Ammon's horn (tissue), 1 donor: ENCODE data around the gene SPESP1.
"Not testable (repeated sequence)": the region's sequence is repeated elsewhere in the genome, so short reads cannot be mapped to it uniquely, and the experiment has no call there.

Experiments used
- DNase-seq: peaks from one replicate; pipeline ENCODE4 v3.0.0-alpha.2; 2016; ENCODE audit warnings: low spot score

SPESP1 gene

DNA sequence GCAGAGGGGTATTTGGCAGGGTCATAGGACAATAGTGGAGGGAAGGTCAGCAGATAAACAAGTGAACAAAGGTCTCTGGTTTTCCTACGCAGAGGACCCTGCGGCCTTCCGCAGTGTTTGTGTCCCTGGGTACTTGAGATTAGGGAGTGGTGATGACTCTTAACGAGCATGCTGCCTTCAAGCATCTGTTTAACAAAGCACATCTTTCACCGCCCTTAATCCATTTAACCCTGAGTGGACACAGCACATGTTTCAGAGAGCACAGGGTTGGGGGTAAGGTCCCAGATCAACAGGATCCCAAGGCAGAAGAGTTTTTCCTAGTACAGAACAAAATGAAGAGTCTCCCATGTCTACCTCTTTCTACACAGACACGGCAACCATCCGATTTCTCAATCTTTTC is 33.4 kb downstream of the SPESP1 start:
- not testable (repeated sequence) for DNase-seq

DNA sequence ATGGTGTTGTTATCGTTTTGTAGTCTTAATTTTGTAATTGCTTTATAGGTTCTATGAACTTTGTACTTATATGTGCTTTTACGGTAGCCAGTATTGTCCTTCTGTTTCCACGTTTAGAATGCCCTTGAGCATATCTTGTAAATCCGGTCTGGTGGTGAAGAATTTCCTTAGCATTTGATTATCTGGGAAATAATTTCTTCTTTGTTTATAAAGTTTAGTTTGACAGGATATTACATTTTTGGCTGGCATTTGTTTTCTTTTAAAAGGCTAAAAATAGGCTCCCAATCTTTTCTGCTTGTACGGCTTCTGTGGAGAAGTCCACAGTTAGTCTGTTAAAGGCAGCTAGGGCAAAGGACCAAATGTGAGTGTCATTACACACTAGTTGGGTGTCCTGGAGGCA is 36.7 kb downstream of the SPESP1 start:
- DNase-seq, result no peak

DNA sequence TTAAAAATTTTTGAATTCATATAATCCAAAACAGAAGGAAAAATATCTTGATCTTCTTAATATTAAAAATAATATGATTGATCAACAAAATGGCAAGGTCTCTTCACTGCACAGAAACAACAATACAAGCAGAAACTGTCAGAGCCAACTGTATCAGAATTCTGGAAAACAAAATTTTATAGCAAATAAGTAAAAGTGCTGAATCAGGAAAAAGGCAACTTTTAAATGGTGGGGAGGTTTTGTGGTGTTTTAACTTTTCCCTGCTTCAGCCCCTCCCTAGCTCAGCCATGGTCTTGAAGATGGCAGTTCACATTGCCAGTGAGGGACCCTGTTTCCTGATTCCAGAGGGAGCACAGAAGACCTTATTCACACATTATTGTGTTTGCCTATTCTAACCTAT is 37.6 kb downstream of the SPESP1 start:
- no peak for DNase-seq

DNA sequence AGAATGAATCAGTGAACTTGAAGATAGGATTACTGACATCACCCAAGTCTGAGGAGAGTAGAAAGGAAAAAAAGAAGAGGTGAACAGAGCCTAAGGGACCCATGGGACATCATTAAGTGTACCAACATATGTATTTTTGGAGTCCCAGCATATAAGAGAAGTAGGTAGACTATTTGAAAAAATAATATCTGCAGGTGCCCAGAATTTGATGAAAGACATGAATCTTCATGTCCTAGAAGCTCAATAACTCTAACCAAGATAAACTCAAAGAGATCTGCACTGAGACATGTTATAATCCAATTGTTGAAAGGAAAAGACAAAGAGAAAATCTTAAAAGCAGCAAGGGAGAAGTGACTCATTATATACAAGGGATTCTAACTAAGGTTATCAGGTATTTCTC is 39.0 kb downstream of the SPESP1 start:
- no peak for DNase-seq

DNA sequence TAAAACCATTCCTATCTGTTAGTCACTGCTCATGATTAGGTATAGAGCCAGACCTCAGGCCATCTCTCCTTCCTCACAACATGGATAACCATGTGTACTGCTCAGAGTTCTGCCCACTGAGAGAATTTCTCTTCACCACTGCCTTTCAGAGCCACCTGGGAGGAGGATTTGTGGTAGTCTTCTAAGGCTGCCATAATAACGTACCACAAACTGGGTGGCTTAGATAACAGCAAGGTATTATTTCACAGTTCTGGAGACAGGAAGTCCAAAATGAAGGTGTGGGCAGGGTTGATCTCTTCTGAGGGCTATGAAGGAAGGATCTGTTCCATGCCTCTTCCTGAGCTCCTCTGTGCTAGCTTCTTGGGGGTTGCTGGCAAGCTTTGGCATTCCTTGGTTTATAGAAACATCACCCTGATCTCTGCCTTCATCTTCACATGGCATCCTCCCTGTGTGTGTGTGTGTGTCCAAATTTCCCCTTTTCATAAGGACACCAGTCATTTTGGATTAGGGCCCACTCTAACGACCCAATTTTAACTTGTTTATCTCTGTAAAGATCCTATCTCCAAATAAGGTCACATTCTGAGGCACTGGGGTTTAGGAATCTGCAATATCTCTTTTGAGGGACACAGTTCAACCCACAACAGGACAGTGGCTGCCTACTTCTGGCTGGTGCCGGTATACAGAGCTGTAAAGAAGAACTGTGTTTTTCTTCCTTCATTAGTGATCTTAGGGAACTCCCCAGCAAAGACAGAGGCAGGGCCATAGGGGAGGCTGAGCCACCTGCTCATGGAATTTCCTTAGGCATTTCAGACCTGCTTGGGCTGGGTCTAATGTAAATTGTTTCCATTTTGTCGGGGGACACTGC is 42.1 kb downstream of the SPESP1 start:
- no peak for DNase-seq

DNA sequence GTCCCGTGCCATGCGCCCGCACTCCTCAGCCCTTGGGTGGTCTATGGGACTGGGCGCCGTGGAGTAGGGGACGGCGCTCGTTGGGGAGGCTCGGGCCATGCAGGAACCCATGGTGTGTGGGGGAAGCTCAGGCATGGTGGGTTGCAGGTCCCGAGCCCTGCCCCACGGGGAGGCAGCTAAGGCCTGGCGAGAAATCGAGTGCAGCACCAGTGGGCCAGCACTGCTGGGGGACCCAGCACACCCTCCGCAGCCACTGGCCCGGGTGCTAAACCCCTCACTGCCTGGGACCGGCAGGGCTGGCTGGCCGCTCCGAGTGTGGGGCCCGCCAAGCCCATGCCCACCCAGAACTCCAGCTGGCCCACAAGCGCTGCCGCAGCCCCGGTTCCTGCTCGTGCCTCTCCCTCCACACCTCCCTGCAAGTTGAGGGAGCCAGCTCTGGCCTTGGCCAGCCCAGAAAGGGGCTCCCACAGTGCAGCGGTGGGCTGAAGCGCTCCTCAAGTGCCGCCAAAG is 45.4 kb downstream of the SPESP1 start:
- DNase-seq, result not testable (repeated sequence)

DNA sequence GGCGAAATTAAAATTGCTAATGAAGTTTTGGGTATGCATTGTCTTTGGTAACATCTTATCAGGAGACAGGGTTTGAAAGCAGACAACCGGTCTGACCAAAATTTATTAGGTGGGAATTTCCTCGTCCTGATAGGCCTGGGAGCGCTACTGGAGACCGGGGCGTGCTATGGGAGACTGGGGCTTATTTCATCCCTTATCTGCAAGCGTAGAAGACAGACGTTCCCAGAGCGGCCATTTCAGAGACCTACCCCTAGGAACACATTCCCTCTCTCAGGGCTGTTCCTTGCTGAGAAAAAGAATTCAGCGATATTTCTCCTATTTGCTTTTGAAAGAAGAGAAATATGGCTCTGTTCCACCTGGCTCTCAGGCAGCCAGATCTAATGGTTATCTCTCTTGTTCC is 47.1 kb downstream of the SPESP1 start:
- not testable (repeated sequence) for DNase-seq

DNA sequence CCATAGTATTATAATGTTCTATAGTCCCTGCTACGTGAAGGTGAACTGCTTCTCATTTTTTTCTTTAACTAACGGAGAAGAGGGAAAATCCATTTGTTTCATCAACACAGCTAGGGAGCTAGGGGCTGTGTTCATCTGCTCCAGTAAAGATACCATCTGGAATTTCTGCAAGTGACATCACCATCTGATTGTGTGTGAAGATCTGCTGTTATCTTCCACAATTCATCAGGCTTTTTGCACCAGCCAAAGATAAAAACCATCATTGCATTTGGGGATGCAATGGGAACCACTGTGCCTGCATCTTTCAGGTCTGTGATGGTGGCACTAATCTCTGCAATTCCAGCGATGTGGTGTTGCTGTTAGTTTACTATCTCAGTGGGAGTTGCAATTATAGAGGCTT is 48.7 kb downstream of the SPESP1 start:
- DNase-seq, result peak; percentile 49

DNA sequence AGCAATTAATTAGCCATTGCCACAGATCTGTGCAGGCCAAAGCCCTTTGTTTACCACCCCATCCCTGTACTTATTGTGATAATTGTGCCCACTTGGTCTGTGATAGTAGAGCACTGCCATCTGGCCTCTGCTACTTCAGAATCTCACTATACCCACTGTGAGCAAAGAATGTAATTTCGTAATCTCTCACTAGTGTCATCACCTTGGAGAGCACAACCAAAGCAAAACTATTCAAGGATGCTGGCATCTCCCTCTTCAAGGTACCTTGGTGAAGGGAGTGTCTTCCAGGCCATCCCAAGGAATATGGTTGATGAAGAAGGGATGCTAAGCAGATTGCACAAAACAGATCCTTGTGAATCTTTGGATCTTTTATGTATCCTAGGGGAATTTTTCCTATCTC is 49.5 kb downstream of the SPESP1 start:
- DNase-seq, result no peak

DNA sequence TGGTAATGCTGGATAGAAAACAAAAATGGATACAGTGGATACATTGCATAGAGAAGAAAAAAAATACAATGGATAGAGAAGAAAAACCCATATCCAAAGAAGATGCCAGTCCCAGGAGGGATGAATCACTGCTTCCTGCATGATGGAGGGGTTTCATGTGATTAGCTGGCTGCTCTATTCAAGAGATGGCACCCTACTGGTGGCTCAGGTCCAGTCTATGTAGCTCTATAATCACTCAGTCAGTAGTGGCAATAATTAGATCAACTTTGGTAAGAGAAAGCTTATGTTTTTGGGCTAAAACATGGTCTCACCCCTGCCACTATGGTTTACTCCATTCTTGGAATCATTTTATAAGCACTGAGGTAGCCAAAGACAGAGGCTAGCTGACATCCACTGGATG is 50.5 kb downstream of the SPESP1 start:
- no peak for DNase-seq

DNA sequence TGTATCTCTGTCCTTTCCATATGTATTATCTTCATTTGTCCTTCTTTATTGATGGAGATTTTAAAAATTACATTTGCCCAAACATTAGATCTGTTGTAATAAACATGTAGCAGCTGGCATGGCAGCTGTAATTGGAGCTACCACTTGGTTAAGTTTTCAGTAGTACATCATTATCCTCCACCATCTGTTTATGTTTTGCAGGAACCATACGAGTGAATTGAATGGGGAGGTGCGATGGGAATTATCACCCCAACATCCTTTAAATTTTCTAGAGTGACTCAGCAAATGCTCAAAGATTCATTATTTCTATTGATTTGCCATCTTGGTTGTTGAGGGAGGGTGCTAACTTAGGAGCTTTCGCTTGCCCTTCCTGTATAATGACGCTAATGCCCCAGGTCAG is 51.6 kb downstream of the SPESP1 start:
- DNase-seq, result peak; percentile 14

DNA sequence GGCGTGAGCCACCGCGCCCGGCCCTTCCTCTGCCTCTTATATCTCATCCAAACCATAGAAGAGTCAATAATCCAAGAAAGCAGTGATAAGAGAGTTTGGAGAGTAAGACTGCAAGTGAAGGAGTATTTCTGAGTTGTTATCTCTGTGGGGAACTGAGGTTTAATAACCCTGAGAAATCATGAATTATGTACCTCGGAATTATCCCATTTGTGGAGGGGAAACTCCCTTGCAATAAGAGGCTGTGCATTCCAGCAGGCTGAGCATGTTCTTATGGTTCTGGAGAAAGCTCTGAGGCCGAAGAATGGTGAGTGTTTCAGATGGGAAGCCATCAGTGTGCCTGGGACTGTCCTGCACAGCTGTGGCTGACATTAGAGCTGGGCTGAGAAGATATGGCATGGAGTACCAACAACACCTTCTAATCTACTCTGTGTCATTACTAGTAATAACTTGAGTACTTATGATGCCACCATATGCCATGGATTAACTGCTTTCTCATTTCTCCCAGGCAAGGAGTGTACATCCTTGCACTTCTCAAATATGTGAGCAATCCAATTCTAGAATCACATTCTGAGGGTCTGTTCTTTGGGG is 52.7 kb downstream of the SPESP1 start:
- DNase-seq, result no peak

DNA sequence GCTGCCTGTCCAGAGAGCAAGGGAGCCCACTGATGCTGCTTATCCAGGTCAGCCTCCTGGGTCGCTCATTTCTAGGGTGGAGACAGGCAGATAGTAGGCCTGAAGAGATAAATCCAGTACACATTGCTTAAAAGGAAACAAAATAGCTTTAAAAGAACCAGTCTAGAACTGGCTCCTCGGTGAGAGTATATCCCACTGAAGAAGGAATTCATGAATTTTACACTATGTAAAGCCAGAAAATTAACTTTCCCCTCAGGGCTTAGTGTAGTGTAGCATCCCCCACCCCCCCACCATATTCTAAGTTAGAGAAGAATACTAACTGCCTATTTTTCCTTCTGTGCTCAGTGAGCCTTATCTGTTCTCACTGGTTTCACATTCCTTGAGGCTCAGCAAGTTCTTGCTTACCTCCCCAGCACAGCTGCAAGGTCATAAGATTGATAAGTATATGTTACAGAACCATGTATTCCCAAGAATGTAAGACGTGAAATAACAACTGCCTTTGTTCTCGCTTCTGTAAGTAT is 53.7 kb downstream of the SPESP1 start:
- no peak for DNase-seq

DNA sequence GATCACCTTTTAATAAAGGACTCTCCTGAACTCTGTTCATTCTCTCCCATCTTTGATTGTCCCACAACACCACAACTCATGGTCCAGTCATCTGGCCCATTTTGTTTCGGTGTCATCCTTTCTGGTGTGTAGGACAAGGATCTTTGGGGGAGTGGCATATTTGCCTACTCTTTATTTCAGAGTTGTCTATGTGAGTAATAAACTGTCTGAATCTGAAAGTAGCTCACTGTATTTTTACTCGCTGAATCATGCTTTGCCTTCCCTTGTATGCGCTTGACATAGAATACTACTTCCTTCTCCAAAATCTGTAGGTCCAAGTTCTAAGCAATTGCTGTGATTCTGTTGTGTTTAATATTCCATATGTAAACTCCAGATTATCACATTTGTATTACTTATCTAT is 54.3 kb downstream of the SPESP1 start:
- DNase-seq, result no peak

DNA sequence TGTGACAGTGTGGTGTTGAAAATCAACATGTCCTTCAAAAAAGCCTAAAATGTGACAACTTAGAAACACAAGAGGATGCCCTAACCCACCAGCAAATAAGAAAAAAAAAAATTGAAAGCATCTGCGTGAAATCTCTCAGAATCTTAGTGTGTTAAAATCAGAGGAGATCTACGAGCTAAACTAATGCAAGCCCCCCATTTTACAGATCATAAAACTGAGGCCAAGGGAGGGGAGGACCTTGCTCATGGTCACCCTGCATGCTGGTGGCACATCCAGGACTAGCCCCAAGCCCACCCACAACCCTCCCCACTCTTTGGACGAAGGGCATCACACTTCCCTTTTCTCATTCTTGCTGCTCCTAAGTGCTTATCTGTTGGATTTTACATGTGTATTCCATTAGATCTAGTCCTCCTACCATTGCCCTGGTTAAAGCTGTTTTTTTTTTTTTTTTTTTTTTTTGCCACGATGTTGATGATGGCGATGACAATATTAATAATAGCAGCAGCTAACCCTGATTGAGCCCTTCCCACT is 55.1 kb downstream of the SPESP1 start:
- no peak for DNase-seq

DNA sequence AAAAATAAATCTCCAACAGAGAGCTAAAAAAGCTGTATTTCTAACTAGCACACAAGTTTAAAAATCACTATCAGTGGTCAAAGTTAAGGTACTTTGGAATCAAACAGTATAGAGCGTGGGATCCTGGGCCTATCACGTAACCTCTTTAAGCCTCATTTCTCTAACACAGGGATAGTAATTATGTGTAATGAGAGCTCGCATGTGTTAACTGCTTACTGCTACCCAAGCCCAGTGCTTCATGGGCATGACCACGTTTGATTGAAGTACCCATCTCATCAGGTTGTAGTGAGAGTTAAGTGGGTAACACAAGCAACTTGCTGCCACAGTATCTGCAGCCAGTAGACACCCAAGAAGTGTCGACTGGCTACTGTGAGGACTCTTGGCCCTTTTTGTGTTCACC is 56.0 kb downstream of the SPESP1 start:
- no peak for DNase-seq

DNA sequence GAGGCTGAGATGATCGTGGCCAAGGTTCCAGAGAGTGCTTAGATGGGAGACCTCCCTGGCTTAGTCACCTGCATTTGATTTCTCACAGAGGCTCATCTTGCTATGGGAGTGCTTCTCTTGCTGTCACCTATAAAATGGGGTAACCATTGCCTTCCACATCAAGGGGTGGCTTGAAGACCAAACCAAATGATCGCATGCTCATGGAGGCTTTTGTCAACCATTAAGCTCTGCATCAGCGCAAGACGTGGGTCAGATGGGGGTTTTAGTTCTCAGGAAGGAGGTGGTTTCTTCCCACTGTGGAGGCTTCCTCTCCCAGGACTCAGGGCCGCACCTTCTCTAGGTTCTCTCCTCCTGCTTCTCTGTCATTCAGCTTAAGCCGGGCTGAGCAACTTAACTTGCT is 56.8 kb downstream of the SPESP1 start:
- no peak for DNase-seq

DNA sequence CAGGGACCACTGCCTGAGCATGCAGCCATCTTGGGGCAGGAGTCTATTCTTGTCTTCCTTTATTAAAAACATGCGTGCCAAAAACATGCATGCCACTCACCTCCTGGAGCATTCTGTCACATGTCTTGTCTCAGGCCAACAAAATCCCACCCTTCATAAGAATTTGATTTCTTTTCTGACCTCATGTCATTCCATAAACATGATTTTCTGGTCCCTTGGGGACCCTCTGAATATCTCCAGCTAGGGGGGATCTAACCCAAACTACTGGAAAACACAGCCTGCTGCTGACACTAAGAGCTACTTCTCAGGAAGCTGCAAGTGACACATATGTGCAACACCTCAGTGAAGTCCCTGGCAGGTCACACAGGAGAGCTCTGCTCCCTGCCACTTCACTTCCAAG is 57.4 kb downstream of the SPESP1 start:
- DNase-seq, result no peak

DNA sequence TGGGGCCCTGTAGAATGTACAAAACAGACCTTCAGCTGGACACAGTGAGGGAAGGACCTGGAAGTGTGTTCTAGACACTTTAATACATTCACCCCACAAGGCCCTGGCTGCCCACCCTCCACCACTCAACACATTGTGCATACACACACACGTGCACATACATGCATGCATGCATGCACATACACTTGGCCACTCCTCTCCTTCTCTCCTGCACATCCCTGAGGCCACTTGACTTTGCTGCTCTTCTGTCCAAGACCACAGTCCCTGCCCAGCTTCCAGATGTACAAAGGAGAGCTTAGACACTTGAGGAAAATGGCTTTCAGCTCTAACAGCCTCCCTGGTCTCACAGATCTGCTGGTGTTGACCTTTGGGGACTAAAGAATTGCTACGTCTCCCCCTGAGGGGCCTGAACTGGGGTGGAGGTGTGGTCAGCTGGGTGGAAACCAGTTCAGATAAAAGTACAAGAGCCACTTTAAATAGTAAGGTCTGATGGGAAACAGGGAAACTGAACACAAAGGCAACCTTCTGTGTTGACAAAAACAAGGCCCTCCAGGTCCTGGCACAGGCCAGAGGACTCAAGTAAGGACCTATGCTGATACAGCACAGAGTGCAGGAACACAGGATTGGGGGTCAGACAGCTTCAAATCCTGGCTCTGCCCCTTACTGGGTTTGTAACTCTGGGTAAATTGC is 59.4 kb downstream of the SPESP1 start:
- no peak for DNase-seq

DNA sequence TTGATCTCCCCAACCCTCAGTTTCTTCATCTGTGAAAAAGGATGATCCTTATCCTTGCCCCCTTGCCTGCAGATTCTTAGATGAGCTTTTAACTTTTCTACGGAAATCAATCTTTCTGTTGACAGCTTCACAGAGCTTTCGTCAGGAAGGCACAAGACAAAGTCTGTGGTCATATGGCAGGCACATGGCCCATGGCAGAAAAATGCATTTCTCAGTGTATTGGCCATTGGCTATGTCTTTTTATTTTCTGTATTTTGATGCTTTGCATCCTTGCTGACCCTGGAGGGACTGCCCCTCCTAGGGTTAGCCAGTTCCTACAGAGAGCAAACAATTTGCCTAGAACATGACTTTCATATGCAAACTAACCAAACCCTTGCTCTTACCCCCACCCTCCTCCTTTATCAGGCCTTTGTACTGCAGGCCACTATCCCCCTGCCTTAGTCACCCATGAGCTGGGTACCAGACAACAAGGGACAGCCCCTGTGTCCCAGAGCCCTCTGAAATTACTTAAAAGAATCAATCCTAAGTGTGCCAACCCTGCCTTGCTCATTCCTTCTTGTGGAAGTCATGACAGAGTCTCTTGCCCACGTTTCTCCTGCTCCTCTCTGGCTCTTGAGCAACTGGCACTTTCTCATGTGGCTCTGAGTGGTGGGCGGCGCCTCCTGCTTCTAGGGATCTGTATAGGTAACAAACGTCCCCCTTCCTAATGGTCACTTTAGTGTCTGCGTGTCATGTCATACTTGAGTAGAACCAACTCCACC is 60.1 kb downstream of the SPESP1 start:
- DNase-seq, result no peak

DNA sequence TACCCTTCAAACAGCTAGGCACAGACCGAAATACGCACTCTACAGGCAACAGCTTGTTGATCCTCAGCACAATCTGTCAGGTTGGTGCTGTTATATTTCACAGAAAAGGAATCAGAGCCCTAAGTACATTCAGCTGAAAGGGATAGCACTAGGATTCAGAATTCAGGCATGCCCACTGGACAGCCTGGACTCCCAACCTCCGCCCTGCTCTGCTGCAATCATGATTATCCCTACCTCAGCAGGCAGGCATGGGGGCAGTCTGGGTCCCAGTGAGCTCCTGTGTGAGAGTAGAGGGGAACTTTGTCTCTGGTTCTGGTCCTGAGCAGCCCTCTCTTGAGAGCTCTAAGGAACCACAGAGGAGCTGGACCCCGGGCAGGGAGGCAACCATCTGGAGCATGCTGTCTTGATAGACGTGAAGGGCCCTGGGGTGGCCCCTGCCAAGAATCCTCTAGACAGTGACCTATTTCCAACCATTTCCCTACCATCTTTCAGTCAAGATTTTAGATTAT is 60.7 kb downstream of the SPESP1 start:
- DNase-seq, result peak; percentile 48

DNA sequence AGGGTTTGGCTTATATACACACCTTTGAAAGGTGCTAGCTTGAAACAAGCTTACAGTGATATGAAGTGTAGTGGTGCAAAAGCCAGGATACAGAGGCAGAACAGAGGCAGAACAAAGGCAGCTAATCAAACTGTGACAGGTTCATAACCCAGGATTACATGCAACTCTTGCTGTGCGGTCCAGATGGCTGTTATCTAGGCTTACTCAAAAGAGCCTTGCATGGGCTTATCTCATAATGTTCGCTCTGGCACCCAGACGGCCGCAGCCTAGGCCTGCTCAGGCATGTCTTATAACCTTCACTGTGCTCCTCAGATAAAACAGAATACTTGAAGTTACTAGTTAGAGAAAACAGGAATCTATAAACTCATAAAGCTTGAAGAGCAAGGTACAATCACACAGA is 61.4 kb downstream of the SPESP1 start:
- DNase-seq, result no peak
